Measurements from ENCODE around the gene IARS2. TPM values are rescaled to one million over a fixed set of nuclear protein-coding genes. Genes with fewer than 3 reads are reported as not detected.

IARS2 gene
- total RNA-seq, 4 donors from 2014 or later, result 54.8 to 87.7 (median 75.4) TPM

DNA sequence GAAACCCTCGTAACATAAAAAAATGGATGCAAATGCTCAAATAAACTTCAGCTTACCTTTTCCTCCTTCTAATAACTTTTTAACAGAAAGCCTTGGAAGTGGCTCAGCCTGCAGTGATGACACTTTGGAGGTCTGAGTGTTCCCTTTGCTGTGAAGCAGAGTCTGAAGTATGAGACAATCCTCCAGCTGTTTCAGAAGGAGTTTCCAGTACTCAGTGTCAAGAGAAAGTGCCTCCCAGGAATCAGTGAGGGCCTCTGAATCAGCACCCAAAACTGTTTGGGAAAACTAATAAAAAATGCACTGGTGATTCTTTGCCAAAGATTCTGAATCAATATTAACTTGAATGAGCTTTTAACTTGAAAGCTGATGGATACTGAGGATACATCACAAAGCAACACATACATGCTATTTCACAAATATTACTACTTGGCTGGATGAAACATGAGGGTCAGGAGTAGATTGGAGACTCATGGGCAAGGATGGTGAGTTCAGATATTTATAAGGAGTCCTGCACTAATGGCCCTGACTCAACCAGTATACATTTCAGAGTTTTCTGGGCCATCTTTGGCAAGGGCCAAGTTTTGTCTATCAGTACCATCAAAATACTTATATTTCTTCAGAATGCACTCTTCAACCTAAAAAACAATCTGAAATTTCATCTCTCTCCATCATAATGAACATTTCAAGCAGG lies 77.0 kb downstream of the IARS2 start:
- Histone ChIP-seq H3K36me3 (peaks cover 41 to 67% (median 56%) of the 10 kb centered on the region in 4 donors), H3K4me1 (no peaks in the 10 kb centered on the region), H3K4me3 (no peak overlapping the region), H3K27me3 (no peaks in the 10 kb centered on the region), H3K27ac (replicated peaks in 1 of 4) (no peak overlapping the region), H3K9me3 (no peaks in the 10 kb centered on the region)
- intact Hi-C loops (cut with DNase I), result no loop called here
- WGBS, result 89% methylated on average over 1 of the region's 1 CpG
- no peak for DNase-seq (ENCODE audit: extremely low spot score)
- TF ChIP-seq POLR2AphosphoS5 (IDR thresholded peaks at IDR 0.05), result no peak
- no peak for TF ChIP-seq EP300 (IDR thresholded peaks at IDR 0.05)
- no peak for TF ChIP-seq POLR2A (IDR thresholded peaks at IDR 0.05; ENCODE audit: low read depth)
- TF ChIP-seq, protein P1, sequence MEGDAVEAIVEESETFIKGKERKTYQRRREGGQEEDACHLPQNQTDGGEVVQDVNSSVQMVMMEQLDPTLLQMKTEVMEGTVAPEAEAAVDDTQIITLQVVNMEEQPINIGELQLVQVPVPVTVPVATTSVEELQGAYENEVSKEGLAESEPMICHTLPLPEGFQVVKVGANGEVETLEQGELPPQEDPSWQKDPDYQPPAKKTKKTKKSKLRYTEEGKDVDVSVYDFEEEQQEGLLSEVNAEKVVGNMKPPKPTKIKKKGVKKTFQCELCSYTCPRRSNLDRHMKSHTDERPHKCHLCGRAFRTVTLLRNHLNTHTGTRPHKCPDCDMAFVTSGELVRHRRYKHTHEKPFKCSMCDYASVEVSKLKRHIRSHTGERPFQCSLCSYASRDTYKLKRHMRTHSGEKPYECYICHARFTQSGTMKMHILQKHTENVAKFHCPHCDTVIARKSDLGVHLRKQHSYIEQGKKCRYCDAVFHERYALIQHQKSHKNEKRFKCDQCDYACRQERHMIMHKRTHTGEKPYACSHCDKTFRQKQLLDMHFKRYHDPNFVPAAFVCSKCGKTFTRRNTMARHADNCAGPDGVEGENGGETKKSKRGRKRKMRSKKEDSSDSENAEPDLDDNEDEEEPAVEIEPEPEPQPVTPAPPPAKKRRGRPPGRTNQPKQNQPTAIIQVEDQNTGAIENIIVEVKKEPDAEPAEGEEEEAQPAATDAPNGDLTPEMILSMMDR (IDR thresholded peaks at IDR 0.05), result no peak

DNA sequence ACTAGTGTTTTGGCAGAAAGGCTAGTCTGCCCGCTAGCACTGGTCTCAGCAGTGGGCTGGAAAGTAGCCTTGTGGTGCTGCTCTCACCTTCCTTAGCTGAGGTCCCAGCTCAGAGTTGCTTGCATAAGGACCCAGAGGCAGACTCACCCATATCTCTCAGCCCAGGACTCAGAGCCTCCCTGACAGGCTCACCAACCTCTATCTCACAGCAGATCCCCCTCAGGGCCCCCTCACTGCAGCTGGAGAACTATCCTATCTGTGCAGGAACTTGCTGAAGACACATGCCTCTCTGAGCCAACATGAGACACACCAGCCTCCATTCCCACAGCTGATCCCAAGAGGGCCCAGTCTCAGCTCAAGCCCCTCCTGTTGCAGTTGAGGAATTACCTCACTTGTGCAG lies 82.6 kb downstream of the IARS2 start:
- no peak overlapping the region for H3K27ac ChIP-seq (replicated peaks in 1 of 4)
- TF ChIP-seq POLR2AphosphoS5 (IDR thresholded peaks at IDR 0.05), result no peak
- no peak for TF ChIP-seq EP300 (IDR thresholded peaks at IDR 0.05)
- no peak for TF ChIP-seq POLR2A (IDR thresholded peaks at IDR 0.05; ENCODE audit: low read depth)
- TF ChIP-seq, protein P1 (IDR thresholded peaks at IDR 0.05), result no peak
- no peaks in the 10 kb centered on the region for H3K9me3 ChIP-seq
- intact Hi-C loops (cut with DNase I), result no loop called here
- DNase-seq (ENCODE audit: extremely low spot score), result no peak
- no CpG with 5 or more reads among the region's 1 CpG for WGBS
- no peaks in the 10 kb centered on the region for H3K27me3 ChIP-seq
- H3K4me3 ChIP-seq, result no peak overlapping the region
- H3K4me1 ChIP-seq, result no peaks in the 10 kb centered on the region
- H3K36me3 ChIP-seq, result peaks cover 14 to 45% (median 35%) of the 10 kb centered on the region in 4 donors

DNA sequence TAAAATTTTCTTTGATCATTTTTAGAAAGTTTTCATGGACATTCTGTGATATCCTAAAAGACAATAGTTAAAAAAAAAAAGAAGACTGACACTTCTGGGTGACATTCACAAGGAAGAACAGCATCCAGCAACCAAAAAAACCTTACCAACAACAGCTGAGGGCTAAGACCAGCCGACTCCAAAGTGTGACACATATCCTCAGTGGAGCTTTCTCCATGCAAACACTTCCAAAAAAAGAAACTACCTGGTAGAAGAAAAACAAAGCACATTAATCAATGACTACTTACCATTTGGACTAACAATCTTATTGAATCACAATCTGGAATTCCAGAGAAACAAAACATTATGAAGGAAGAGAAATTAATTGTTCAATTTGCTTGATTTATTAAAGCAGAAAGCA lies 88.2 kb downstream of the IARS2 start:
- WGBS, result 68% methylated on average over 1 of the region's 1 CpG
- H3K9me3 ChIP-seq, result no peaks in the 10 kb centered on the region
- H3K36me3 ChIP-seq, result peaks cover 12 to 60% (median 39%) of the 10 kb centered on the region in 4 donors
- no peak overlapping the region for H3K4me3 ChIP-seq
- TF ChIP-seq, protein P1 (IDR thresholded peaks at IDR 0.05), result no peak
- TF ChIP-seq EP300 (IDR thresholded peaks at IDR 0.05), result no peak
- TF ChIP-seq POLR2AphosphoS5 (IDR thresholded peaks at IDR 0.05), result no peak
- no peak for TF ChIP-seq POLR2A (IDR thresholded peaks at IDR 0.05; ENCODE audit: low read depth)
- no peak overlapping the region for H3K27ac ChIP-seq (replicated peaks in 1 of 4)
- DNase-seq (ENCODE audit: extremely low spot score), result no peak
- intact Hi-C loops (cut with DNase I), result no loop called here
- no peaks in the 10 kb centered on the region for H3K27me3 ChIP-seq
- H3K4me1 ChIP-seq, result no peaks in the 10 kb centered on the region

DNA sequence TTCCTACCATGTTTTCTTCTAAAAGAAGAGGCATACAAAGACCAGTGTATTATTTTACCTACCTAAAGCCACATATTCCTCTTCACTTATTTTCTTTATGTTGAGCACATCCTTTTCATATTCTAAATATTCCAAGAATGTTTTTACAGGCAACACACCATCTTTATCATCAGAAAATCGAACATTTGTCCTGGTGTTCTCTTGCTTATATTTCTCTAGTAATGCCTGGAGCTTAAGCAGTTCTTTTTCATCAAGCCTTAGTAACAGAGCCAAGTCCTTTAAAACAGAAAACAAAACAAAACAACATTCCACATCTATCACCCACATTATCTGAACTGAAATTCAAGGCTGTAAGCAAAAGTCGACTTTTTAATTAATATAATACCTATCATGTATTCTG lies 88.7 kb downstream of the IARS2 start:
- no peak overlapping the region for H3K27ac ChIP-seq (replicated peaks in 1 of 4)
- intact Hi-C loops (cut with DNase I), result no loop called here
- peaks cover 16 to 64% (median 43%) of the 10 kb centered on the region in 4 donors for H3K36me3 ChIP-seq
- H3K4me1 ChIP-seq, result no peaks in the 10 kb centered on the region
- no peak overlapping the region for H3K4me3 ChIP-seq
- TF ChIP-seq POLR2A (IDR thresholded peaks at IDR 0.05; ENCODE audit: low read depth) (no peak), POLR2AphosphoS5 (IDR thresholded peaks at IDR 0.05) (no peak), EP300 (IDR thresholded peaks at IDR 0.05) (no peak)
- TF ChIP-seq, protein P1 (IDR thresholded peaks at IDR 0.05), result no peak
- no peaks in the 10 kb centered on the region for H3K27me3 ChIP-seq
- DNase-seq (ENCODE audit: extremely low spot score), result no peak
- H3K9me3 ChIP-seq, result no peaks in the 10 kb centered on the region
- 84% methylated on average over 2 of the region's 2 CpGs for WGBS

DNA sequence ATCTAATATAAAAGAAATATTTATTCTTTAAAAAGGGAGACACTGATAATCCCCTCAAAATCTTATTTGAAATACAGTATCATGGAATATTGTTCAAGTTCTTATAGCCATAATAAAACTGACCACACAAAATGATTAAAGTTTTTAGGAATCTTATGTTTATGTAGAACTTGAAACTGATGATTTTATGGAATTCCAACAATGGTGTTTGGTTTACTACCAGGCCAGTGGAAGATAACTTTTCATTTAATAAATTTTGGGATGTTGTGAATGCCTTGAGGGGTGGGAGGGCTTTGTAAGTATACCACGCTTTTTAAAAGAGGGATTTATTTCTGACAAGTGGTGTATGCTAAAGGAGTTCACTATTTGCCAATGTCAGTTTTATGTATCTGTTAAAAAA lies 90.6 kb downstream of the IARS2 start:
- intact Hi-C loops (cut with DNase I), result no loop called here

More for the DNA sequence above, 90.6 kb downstream of the IARS2 start:
- WGBS, result 77% methylated on average over 1 of the region's 1 CpG
- Histone ChIP-seq H3K36me3 (peaks cover 18 to 78% (median 57%) of the 10 kb centered on the region in 4 donors), H3K27me3 (no peaks in the 10 kb centered on the region), H3K27ac (replicated peaks in 1 of 4) (no peak overlapping the region), H3K9me3 (no peaks in the 10 kb centered on the region), H3K4me3 (no peak overlapping the region), H3K4me1 (no peaks in the 10 kb centered on the region)
- TF ChIP-seq, protein P1 (IDR thresholded peaks at IDR 0.05), result no peak
- TF ChIP-seq EP300 (IDR thresholded peaks at IDR 0.05) (no peak), POLR2A (IDR thresholded peaks at IDR 0.05; ENCODE audit: low read depth) (no peak), POLR2AphosphoS5 (IDR thresholded peaks at IDR 0.05) (no peak)
- no peak for DNase-seq (ENCODE audit: extremely low spot score)
